PC-9 (cell line): ENCODE measurements around the gene MAN1A1.

ENCODE experiments used
- CTCF ChIP-seq: fragments of 200-600 bp; sonication (generic); conservative IDR thresholded peaks from 2 replicates; pipeline ENCODE4 v1.6.1; 2017; ENCODE audit warnings: mixed run types, antibody characterized with exemption, mild to moderate bottlenecking, moderate library complexity
- EZH2 ChIP-seq: fragments of 200-600 bp; sonication (generic); IDR thresholded peaks from 2 replicates; pipeline ENCODE4 v1.8.0; 2017; ENCODE audit warnings: antibody characterized with exemption, low read depth

GRCh38 chr6:119176445-119176844, 173.1 kb downstream of the MAN1A1 start:
- TF ChIP-seq CTCF (no peak), EZH2 (no peak)
